Activated CD8-positive, alpha-beta memory T cell treated with anti-CD3 and anti-CD28 coated beads, Interleukin-2, amount 50 U/mL, for 4 hours (primary cell): ENCODE results near the gene VAMP7.
"Not testable (repeated sequence)": the region's sequence is repeated elsewhere in the genome, so short reads cannot be mapped to it uniquely, and the experiment has no call there.

Source experiments
- DNase-seq: peaks from one replicate; pipeline ENCODE4 v3.0.0-alpha.2; 2020

The VAMP7 gene

GRCh38 chrX:155923200-155923599, 42.1 kb downstream of the VAMP7 start:
- no peak for DNase-seq

- DNase-seq = not testable (repeated sequence)
Observed at GRCh38 chrX:155930852-155931618, 49.9 kb downstream of the VAMP7 start.

- DNase-seq = no peak
Observed at GRCh38 chrX:155938132-155938531, 57.0 kb downstream of the VAMP7 start.

- no peak for DNase-seq
Observed at GRCh38 chrX:155949098-155949497, 68.0 kb downstream of the VAMP7 start.

GRCh38 chrX:155951237-155951789, 70.2 kb downstream of the VAMP7 start:
- DNase-seq = no peak

GRCh38 chrX:155953055-155953454, 71.9 kb downstream of the VAMP7 start:
- no peak for DNase-seq

GRCh38 chrX:155954793-155955192, 73.6 kb downstream of the VAMP7 start:
- DNase-seq = no peak

- DNase-seq = no peak
Observed at GRCh38 chrX:155956099-155956498, 75.0 kb downstream of the VAMP7 start.

GRCh38 chrX:155956649-155957048, 75.5 kb downstream of the VAMP7 start:
- no peak for DNase-seq

GRCh38 chrX:155957843-155958242, 76.7 kb downstream of the VAMP7 start:
- DNase-seq = no peak

- no peak for DNase-seq
Observed at GRCh38 chrX:155959018-155959587, 78.0 kb downstream of the VAMP7 start.

- DNase-seq = no peak
Observed at GRCh38 chrX:155962906-155963305, 81.8 kb downstream of the VAMP7 start.

- no peak for DNase-seq
Observed at GRCh38 chrX:155966876-155967275, 85.7 kb downstream of the VAMP7 start.

- no peak for DNase-seq
Observed at GRCh38 chrX:155967653-155968325, 86.6 kb downstream of the VAMP7 start.

GRCh38 chrX:155968326-155968661, 87.1 kb downstream of the VAMP7 start:
- no peak for DNase-seq

GRCh38 chrX:155968791-155969190, 87.6 kb downstream of the VAMP7 start:
- DNase-seq = no peak

GRCh38 chrX:155971658-155972057, 90.5 kb downstream of the VAMP7 start:
- DNase-seq = not testable (repeated sequence)

- DNase-seq = not testable (repeated sequence)
Observed at GRCh38 chrX:155972241-155972640, 91.1 kb downstream of the VAMP7 start.

- DNase-seq = no peak
Observed at GRCh38 chrX:155983326-155983725, 102.2 kb downstream of the VAMP7 start.

GRCh38 chrX:155985208-155985607, 104.1 kb downstream of the VAMP7 start:
- DNase-seq = no peak

GRCh38 chrX:155986995-155987394, 105.8 kb downstream of the VAMP7 start:
- DNase-seq = not testable (repeated sequence)

GRCh38 chrX:155988859-155989258, 107.7 kb downstream of the VAMP7 start:
- DNase-seq = no peak
